ENCODE data around the gene SOWAHB. TPM values are rescaled to one million over a fixed set of nuclear protein-coding genes. Genes with fewer than 3 reads are reported as not detected.
A peak's percentile ranks its signal among the peaks of the same experiment; 100 is the strongest.

SOWAHB gene
- total RNA-seq, 1 donor: not detected

DNA sequence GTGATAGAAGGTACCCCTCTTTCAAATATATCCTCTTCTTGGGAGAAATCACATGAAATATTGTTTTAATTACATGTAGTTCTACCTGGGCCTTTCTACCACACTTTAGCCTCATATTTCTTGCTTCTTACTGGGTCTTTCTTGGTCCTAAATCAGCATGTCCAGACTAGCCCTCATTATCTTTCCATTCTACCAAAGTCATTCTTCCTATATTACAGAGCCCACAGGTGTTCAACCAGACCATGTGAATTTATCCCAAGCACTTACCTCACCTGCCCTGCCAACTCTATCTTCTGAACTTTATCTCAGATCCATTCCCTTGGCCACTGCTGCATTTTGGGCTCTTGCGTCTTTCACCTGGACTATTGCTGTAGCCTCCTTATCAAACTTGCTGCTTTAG lies 11.8 kb upstream of the SOWAHB start:
- DNase-seq (ENCODE audit: low read depth): no peak
- H3K4me3 ChIP-seq (ENCODE audit: low read depth, low read length): no peak overlapping the region
- TF ChIP-seq, protein P1, sequence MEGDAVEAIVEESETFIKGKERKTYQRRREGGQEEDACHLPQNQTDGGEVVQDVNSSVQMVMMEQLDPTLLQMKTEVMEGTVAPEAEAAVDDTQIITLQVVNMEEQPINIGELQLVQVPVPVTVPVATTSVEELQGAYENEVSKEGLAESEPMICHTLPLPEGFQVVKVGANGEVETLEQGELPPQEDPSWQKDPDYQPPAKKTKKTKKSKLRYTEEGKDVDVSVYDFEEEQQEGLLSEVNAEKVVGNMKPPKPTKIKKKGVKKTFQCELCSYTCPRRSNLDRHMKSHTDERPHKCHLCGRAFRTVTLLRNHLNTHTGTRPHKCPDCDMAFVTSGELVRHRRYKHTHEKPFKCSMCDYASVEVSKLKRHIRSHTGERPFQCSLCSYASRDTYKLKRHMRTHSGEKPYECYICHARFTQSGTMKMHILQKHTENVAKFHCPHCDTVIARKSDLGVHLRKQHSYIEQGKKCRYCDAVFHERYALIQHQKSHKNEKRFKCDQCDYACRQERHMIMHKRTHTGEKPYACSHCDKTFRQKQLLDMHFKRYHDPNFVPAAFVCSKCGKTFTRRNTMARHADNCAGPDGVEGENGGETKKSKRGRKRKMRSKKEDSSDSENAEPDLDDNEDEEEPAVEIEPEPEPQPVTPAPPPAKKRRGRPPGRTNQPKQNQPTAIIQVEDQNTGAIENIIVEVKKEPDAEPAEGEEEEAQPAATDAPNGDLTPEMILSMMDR (IDR thresholded peaks at IDR 0.05; ENCODE audit: insufficient read depth, low read length): no peak

DNA sequence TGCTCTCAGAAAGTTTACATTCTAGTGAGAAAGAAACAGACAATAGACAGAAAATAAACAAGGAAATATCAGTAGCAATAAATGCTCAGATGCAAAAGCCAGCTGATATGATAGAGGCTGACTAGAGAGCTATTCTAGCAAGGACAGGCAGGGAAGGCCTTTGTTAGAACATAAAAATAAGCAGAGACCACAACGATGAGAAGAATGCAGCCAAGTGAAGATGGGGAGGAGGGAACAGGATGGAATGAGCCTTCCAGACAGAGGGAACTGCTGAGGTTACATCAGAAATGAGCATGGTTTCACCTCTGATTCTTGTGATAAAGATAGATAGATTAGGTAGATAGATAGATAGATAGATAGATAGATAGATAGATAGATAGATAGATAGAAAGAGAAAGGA lies 7.6 kb upstream of the SOWAHB start:
- H3K4me3 ChIP-seq (ENCODE audit: low read depth, low read length): no peak overlapping the region
- TF ChIP-seq, protein P1 (IDR thresholded peaks at IDR 0.05; ENCODE audit: insufficient read depth, low read length): no peak
- peak; percentile 50 for DNase-seq (ENCODE audit: low read depth)

DNA sequence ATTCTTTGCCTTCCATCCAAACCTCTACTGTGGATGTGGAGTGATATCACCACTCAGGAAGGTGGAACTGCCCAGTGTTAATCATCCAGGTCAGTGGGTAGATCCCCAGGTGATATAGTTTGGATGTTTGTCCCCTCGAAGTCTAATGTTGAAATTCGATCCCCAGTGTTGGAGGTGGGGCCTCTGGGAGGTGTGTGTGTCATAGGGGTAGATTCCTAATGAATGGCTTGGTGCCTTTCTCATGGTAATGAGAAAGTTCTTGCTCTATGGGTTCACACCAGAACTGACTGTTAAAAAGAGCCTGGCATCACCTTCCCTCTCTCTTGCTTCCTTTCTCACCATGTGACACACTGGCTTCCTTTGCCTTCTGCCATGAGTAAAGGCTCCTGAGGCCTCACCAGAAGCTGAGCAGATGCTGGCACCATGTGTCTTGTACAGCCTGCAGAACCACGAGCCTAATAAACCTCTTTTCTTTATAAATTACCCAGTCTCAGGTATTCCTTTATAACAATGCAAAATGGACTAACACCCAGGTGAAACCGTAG lies 6.8 kb upstream of the SOWAHB start:
- DNase-seq (ENCODE audit: low read depth): no peak
- TF ChIP-seq, protein P1 (IDR thresholded peaks at IDR 0.05; ENCODE audit: insufficient read depth, low read length): no peak
- H3K4me3 ChIP-seq (ENCODE audit: low read depth, low read length): no peak overlapping the region

DNA sequence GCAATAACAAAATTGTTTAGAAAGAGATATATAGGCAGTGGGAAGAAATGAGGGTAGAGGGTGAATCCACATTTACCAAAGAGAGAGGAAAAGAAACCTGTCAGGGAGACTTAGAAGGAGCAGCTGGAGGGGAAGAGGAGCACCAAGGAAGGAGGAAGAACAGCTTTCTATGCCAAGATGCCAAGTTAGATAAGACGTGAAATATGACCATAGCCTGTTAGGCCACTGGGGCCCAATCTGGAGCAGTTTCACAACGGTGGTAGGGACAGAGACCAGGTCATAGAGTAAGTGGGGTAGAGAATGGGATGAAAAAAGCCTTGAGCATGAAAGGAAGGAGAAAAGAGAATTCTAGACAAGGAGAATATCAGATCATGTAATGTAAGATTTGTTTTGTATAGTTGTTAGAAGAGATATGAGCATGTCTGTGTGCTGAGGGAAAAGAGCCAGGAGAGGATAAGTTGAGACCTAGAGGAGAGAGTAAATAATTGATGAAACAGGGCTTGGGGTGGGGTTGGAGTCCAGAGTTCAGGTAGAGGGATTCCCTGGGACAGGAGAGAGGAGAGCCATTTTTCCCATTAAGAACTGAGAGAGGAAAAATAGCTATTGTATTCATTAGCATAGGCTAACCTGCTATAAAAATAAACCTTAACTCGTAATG lies 4.4 kb upstream of the SOWAHB start:
- TF ChIP-seq, protein P1 (IDR thresholded peaks at IDR 0.05; ENCODE audit: insufficient read depth, low read length): no peak
- DNase-seq (ENCODE audit: low read depth): no peak
- H3K4me3 ChIP-seq (ENCODE audit: low read depth, low read length): no peak overlapping the region

DNA sequence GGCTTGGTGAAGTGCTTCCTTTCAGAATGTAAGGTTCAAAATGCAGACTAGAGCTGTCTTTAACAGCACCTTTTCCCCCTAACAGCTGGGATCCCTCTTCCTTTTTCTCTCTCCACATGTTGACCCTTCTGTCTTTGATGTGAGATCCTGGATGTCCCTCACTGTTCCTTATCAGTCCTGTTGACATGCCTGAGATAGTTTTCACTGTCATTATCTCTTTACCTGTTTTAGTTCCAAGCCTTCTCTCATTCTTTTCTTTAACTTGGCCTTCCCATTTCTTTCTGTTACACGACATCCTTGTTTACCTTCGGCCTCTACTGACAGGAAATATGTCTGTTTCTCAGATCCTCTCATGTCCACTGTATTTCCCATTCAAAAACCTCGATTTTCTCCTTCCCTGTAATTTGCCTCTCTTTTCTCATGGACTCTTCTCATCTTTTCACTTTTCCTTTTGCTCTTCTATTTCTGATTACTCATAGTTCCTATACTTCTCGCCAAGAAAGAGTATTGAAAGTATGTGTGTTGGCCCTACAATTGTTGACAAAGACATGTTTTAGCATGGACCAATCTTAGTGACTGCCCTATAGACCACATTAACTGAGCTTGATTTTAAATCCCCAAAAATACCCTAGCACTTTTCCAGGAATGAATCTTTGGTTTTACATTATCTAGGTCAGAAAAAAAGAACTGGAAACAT lies 1.2 kb upstream of the SOWAHB start:
- no peak overlapping the region for H3K4me3 ChIP-seq (ENCODE audit: low read depth, low read length)
- TF ChIP-seq, protein P1 (IDR thresholded peaks at IDR 0.05; ENCODE audit: insufficient read depth, low read length): no peak
- DNase-seq (ENCODE audit: low read depth): peak; percentile 43

DNA sequence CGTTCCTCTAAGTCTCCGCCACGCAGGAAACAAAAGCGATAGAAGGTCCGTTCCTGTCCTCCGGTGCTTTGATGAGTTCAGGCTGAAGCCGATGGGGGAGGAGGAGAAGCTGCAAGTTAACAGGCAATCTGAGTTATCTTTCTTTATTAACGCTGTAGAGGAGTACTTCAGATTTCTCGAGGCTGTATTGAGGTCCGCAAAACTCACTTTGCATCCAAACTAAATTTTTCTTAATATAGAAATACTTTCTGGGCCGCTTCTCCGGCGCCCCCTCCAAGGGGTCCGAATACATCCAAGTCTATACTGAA lies 395 bp upstream of the SOWAHB start:
- no peak for DNase-seq (ENCODE audit: low read depth)
- TF ChIP-seq, protein P1 (IDR thresholded peaks at IDR 0.05; ENCODE audit: insufficient read depth, low read length): no peak
- H3K4me3 ChIP-seq (ENCODE audit: low read depth, low read length): peak overlapping the region; percentile 33
